NCI-H2081 treated with DMSO at 0.1 percent for 48 hours (cell line): ENCODE results near the gene HABP4.

Experiments used
- DNase-seq: peaks from one replicate; lab custom pipeline; 2025; lab: John Stamatoyannopoulos, UW

The HABP4 gene

DNA sequence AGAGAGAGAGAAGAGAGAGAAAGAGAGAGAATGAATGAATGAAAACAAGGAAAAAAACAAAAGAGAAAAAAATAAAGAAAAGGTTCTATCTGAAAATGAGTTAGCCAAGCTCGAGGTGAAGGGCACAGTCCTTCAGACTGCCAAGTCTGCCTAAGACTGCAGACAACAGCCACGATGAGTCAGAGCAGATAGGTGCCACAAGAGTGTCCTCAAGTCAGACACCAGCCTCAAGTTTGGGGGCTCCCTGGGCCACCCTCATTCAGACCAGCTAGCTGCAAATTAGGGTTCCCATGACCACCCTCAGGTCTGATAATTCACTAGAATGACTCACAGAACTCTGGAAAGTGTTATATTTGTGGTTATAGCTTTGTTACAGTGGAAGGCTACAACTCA, 13.9 kb upstream of the HABP4 start:
- DNase-seq: no peak

DNA sequence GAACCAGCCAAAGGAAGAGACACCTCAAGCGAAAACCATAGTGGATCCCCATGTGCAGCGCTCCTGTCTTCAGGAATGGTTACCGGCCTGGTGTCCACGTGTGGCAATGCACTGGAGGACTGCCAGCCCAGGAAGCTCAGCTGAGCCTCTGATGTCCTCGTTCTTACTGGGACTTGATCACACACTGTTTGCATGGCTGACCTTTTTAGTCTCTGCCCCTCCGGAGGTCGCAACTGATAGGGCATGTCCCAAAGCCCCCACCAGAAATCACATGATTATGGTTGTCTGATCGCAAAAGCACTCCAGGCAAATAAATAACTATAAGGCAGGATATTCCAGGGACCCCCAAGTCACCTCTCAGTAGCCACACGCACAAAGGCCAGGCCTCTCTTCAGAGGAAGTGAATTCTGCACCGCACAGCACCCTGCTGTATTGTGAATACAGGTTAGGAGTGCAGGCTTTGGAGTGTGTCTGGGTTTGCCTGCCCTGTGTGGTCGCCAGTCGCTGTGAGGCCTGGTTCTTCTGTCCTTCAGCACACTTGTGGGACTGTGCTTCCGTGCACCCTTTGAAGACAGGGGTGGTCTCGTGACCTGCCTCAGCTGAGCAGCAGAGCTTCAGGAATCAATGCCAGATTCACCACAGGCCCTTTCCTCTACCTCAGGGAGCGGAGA, 13.4 kb upstream of the HABP4 start:
- no peak for DNase-seq

DNA sequence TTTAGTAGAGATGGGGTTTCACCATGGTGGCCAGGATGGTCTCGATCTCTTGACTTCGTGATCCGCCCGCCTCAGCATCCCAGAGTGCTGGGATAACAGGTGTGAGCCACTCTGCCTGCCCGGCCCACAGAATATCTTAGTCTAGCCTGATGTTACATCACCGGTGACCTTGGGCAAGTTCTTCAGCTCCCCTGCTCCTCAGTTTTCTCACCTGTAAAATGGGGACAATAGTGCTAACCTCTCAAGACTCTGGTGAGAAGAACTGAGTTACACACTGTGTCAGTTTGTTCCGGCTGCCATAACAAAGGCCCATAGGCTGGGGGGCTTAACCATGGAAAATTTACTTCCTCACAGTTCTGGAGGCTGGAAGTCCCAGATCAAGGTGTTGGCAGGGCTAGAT, 12.5 kb upstream of the HABP4 start:
- no peak for DNase-seq

DNA sequence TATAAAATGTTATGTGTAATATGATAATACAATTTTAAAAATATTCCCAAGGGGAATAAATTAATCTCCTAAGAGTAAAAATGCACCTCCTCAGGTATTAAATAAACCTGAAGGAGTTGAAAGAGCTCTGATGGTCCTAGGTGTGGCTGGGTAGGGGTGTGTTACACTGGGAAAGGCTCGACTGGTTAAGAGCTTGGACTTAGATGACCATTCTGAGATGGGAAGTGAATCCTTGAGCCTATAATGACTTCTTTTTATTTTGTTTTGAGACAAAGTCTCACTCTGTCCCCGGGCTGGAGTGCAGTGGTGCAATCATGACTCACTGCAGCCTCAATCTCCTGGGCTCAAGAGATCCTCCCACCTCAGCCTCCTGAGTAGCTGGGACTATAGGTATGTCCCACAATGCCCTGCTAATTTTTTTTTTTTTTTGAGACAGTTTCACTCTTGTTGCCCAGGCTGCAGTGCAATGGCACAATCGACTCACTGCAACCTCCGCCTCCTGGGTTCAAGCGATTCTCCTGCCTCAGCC, 9.2 kb upstream of the HABP4 start:
- DNase-seq: no peak

DNA sequence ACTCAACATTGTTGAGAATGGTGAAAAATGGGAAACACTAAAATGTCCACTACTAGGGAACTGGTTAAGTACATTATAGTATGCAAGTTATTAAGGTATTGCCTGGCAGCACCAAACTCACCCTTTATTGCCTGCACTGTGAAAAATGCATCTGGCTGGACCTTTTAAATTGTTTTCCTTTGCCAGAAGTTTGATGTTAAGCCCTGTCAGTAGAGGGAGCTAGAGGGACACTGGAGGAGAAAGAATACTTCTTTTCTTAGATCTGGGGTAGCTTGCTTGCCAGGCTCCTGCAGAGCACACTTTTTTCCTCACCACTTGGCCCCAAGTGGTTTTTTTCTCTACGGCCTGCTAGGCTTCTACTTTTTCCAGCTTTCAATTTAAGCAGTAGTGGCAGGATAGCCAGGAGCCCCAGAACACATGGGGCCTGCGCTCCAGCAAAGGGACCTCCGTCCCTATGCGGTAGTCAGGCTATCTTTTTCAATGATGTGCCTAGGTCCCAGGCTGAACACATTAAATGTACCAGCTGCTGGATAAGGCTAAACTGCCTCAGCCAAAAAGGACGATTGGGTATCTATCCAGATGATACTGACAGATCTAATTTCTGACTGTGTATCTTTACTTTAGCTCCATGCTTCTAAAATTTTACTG, 8.0 kb upstream of the HABP4 start:
- no peak for DNase-seq

DNA sequence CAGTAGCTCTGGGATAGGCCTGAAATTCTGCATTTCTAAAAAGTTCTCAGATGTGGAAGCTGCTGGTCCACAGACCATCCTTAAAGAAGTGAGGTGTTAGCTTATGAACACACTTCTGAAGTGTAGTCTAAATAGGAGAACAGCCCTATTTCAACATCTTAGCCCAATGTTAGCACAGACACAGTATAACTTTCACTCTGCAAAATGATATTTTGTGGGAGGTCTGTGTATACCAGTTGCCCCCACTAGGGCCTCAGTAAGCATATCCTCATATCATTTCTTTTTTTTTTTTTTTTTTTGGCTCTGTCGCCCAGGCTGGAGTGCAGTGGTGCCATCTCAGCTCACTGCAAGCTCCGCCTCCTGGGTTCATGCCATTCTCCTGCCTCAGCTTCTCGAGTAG, 7.5 kb upstream of the HABP4 start:
- DNase-seq: no peak

DNA sequence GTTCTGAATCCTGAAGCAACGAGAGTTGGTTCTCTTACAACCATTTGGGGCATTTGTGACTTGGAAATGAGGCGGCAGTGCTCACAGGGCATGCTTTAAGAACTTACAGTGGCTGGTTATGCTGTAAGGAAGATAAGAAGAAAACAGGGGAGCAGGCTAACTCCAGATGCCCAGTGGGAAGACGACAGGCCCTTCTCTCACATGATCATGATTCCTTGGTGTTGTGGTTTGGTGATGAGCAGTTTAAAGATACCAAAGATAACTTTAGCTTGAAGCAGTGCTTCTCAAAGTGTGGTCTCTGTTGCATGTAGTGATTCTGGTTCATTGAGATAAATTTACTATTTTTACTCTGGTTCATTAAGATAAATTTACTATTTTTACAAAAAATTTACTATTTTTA, 2.6 kb upstream of the HABP4 start:
- no peak for DNase-seq

DNA sequence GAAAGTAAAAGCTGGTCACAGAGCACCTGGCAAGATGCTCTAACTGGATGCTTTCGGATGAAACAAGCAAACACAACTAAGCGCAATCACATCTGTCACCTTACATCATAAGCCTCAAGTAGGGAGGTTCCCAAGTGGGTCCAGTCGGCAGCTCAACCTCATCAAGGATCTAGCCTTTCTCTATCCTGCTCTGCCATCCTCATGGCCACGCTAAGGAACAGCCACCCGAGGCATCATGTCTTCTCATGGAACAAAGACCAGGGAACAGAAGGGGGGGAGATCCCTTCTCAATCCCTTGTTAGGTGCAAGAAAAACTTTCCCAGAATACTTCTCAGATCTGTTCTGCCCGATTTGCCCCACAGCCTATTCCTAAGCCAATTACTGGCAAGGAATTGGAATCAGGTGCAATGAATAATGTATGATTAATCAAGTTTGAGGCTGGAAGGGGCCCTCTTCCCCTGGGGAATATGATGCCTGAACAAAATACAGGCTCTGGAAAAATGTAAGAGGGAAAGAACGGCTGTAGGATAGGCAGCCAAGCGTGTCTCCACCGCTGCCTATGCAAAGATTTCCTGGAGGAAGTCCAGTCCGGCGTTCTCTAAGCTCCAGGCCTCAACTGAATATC, 1.3 kb upstream of the HABP4 start:
- DNase-seq: no peak

DNA sequence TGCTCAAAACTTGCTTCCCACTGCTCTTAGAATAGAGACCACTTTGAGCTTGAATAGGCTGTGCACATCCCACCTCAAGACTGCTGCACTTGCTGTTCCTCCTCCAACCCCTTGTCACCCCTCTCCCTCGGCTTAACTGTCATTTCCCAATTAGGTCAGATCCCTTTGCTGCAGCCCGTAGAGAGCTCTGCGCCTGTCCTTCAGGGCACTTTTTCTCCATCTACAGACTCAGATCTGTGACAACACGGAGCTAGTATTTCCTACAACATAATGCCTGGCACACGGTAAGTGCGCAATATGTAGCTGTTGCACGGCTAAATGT, 485 bp upstream of the HABP4 start:
- DNase-seq: no peak

DNA sequence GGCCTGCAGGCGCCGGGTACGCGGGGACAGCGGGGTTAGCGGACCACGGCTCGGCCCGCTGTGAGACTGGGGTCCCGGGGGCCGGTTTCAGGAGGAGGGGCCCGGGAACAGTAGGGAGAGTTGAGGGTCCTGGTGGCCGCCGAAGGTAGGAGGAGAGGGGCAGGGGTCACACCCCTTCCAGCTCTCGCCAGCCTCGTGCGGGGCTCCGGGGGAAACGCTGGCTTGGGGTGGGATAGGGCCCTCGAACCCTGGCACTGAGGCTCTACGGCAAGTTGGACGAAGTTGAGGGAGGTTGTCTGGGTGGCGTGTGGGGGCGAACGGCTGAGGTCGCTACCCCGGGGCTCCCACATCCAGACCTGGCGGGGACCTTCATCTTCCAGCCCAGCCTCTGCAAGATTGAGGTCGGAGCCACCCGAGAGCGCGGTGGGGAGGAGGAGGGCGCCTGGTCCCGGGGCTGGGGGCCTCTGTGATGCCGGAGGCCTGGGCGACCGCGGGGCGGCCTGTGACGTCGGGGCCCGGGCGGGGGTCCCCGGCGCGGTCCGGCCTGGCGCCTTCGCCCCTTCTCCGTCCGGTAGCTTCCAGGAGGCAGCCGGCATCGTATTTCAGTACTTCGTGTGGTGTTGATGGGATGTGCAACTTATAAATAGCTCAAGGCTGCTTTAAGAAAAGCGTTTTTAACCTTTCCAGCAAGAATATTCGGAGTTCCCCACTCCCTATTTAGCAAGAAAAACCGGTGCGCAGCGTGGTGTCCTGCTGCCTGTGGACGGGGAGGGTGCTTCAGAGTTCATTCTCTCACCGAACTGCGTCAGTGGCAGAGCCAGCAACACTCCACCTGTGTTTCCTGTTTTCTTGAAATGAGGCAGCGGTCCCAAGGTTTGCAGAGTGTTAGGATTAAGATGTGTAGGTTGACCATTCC, 902 bp downstream of the HABP4 start:
- no peak for DNase-seq

DNA sequence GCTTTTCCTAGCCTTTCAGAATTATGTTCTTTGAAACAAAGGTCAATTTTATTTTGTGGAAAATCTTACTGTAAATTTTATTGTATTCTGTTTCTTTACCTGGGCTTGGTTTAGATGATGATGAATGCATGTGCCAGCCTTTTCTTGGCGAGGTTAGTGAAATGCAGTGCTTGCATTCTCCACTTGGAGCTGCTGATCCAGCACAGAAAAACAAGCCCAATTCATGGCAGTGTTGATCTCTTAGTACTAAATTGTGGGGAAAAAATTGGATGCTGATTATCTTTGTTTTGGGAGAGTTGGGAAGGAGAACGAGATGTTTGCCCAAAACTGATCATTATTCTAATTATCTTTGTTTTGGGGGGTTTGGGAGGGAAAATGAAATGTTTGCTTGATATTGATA, 3.7 kb downstream of the HABP4 start:
- no peak for DNase-seq

DNA sequence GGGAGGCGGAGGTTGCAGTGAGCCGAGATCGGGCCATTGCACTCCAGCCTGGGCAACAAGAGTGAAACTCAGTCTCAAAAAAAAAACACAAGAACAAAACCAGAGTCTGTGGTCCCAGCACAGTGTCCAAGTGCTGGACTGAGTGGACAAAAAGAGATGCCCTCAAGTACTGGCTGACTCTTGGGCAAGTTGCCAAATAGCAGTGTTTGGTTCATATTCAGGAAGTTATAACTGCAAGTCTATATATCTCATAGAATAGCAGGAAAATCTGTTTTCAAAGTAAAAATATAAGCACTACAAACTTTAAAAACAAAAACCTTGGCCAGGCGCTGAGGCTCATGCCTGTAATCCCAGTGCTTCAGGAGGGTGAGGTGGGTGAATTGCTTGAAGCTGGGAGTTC, 7.3 kb downstream of the HABP4 start:
- DNase-seq: no peak

DNA sequence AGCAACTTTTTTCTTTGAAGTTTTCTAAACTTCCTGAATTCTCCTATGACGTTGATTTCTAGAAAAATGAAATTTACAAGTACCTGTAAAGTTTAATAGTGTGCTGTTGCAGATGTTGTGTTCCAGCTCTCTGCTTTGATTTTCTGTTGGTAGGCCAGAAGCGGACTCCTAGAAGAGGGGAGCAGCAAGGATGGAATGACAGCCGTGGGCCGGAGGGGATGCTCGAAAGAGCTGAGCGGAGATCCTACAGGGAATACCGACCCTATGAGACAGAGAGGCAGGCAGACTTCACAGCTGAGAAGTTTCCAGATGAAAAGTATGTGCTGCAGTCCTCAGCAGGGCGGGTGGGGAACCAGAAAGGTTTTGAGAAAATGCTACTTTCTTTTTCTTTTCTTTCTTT, 8.3 kb downstream of the HABP4 start:
- no peak for DNase-seq

DNA sequence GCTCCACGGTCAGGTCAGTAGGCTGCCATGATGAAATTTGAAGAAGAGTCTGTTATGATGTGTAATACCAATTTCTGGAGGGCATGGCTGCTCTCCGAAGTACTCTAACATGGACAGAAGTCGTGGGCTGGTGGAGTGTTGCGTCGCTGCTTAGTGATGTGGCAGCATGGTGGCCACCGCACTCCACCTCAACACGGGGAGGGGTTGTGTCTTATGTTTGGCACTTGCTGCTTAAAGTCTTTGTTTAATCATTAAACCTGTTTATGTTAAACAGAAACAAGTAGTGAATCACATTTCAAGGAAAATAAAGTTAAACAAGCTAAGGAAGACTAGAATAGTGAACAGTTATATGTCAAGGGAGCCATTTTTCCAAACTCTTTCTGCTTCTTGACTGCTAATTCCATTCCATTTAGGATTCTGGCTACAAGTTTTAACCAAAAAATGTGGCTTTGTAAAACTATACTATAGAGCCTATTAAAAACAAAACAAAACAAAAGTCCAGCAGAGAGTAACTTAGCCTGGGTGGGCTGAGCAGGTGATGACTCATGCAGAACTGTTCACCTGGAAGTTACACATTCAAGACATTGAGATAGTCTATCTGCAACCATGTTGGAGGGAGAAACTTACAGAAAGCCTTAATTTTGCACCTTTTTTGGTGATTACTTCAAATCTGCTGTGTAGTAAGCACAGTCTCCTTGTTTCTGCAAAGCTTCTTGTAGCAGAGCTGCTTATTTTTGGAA, 9.5 kb downstream of the HABP4 start:
- no peak for DNase-seq

DNA sequence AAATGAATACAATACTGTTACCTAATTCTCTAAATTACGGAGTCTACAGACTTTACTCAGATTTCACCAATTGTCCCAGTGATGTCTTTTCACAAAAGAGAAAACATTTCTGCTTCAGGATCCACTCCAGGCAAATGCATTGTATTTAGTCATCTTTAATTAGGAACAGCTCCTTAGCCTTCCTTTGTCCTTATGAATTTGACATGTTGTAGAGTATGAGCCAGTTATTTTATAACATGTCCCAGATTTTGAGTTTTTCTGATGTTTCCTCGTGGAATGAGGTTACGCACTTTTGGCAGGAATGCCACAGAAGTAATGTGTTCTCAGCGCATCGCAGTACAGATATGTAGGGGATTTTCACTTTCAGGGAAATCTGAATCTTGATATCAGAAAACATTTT, 10.5 kb downstream of the HABP4 start:
- no peak for DNase-seq

DNA sequence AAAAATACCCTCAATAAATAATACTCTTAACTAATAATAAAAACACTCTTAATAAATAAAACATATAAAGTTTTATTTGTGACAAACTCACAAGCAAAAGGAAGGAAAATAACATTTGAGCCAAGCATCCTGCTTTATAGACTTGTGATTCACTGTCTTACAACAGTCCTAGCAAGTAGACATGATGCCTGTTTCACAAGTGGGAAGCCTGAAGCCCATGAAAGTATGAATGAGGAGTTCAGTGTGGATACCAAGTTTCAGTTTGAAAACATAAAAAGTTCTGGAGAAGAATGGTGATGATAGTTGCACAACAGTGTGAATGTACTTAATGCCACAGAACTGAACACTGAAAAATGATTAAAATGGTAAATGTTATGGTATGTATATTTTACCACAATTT, 10.9 kb downstream of the HABP4 start:
- no peak for DNase-seq

DNA sequence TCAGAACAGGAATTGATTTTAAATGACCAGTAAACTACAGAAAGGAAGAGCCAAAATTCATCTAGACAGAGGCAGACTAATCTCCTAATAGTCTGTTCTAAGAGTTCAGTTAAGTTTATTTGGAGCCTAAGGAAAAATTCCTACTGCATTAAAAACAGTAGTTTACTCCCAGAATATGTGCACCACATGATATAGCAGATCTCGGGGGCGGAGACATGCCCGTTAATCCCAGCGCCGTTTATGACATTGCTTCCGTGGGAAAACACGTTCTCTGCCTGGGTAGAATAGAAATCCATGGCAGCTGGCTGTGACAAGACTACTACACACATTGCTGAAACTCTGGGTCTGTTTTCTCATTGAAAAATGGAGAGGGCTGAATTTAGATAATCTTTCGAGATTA, 11.4 kb downstream of the HABP4 start:
- no peak for DNase-seq

DNA sequence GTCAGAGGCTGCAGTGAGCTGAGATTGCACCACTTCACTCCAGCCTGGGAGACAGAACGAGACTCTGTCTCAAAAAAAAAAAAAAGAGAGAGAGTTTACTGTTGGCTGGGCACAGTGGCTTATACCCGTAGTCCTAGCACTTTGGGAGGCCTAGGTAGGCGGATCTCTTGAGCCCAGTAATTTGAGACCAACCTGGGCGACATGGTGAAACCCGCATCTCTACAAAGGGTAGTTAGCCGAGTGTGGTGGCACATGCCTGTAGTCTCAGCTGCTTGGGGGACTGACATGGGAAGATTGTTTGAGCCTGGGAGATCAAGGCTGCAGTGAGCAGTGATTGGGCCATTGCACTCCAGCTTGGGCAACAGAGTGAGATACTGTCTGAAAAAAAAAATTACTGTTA, 12.6 kb downstream of the HABP4 start:
- DNase-seq: no peak

DNA sequence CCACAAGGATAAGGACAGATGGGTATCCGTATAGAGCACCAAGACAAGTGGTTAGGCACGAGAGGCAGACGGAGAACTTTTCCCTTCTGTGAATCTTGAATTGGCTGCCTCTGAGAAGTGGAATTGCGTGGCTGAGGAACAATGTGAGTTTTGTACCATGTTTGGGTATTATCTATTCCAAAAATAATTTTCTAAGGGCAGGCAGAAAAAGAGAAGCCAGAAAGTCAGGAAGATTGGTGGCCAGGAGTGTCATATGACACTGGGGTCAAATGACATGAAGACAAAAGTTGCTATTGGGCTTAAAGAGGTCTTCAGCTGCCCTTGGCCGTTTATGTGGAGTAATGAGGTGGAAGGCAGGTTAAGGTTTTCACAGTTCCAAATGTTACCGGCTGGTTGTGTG, 14.5 kb downstream of the HABP4 start:
- no peak for DNase-seq

DNA sequence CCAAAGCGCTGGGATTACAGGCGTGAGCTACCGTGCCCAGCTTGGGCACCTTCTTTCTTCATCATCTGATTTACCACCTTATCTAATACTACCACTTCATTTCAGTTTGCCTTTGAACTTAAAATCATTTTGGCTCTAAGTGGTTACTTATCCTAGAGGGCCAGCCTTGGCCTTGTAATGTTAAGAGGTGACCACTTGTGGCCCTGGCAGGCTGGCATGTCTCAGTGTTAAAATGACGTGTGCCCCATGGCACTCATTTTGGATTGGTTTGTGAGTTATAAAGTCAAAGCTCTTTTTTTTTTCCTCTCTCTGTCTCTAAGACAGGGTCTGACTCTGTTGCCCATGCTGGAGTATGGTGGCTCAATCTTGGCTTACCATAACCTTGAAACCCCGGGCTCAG, 17.8 kb downstream of the HABP4 start:
- no peak for DNase-seq

DNA sequence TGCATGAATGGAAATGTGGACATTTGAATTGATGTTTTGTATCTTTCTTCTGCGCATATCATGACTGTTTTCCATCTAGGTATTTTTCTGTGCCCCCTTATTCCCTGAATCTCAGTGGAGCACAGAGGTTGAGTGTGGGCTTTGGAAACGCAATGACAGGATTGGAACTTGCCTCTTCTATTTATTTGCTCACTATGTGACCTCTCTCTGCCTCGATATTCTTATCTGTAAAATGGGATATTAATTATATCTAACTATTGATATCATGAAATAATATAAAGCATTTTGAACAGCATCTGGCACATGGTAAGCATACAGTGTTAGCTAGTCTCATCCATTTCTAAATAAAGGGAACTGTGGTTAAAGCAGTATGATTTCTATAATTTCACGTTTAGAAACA, 26.0 kb downstream of the HABP4 start:
- DNase-seq: no peak

DNA sequence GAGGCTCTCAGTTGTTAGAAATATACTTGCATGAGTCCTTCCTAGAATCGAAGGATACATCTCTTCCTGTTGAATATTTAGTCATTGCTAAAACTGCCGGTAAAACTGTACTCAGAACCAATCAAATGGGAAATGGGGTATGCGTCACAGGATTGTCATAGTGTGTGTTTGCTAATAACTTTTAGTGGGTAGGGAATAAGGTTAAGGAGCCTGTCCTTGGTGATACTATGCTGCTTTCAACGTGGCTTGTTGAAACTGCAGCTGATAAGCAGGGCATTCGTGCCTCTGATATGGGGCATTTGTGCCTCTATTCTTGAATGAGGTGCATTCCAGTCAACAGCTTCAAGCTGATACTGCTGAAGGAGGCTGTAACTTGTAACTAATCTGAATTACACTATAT, 26.6 kb downstream of the HABP4 start:
- no peak for DNase-seq
